Uterus (tissue), 2 donors: ENCODE data around the gene ACAD11.

Experiments
- POLR2A ChIP-seq, 2 donors: fragments of 450-650 bp; IDR thresholded peaks; one replicate each; pipeline ENCODE4 v1.6.1; 2016; ENCODE audit warnings: antibody characterized with exemption in 2 of 2, mild to moderate bottlenecking in 1 of 2, moderate library complexity in 1 of 2
- TF ChIP-seq, protein P1 (sequence below), 4 experiments: fragments of 200-600 bp in 2 of 4; fragments of 450-650 bp in 2 of 4; sonication (generic) in 2 of 4; IDR thresholded peaks; one replicate each; pipeline ENCODE4 v1.5.1; 2016 to 2019; ENCODE audit warnings: antibody characterized with exemption in 4 of 4, mild to moderate bottlenecking in 2 of 4, moderate library complexity in 1 of 4

DNA sequence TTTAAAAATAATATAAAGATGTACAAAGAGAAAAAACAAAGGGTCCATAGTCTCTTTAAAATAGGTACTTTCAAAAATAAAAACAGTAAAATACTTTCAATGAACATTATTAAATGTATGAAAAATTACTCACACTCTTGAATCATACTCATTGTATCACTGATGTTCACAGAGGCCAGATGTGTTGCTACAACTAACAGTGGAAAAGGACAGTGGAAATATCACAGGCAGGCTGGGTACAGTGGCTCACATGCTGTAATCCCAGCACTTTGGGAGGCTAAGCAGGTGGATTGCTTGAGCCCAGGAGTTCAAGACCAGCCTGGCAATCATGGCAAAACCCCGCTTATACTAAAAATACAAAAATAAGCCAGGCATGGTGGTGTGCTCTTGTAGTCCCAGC is 35.8 kb upstream of the ACAD11 start:
- TF ChIP-seq, protein P1, sequence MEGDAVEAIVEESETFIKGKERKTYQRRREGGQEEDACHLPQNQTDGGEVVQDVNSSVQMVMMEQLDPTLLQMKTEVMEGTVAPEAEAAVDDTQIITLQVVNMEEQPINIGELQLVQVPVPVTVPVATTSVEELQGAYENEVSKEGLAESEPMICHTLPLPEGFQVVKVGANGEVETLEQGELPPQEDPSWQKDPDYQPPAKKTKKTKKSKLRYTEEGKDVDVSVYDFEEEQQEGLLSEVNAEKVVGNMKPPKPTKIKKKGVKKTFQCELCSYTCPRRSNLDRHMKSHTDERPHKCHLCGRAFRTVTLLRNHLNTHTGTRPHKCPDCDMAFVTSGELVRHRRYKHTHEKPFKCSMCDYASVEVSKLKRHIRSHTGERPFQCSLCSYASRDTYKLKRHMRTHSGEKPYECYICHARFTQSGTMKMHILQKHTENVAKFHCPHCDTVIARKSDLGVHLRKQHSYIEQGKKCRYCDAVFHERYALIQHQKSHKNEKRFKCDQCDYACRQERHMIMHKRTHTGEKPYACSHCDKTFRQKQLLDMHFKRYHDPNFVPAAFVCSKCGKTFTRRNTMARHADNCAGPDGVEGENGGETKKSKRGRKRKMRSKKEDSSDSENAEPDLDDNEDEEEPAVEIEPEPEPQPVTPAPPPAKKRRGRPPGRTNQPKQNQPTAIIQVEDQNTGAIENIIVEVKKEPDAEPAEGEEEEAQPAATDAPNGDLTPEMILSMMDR (IDR thresholded peaks at IDR 0.05) = no peak
- TF ChIP-seq POLR2A (IDR thresholded peaks at IDR 0.05) = no peak
